ENCODE data around the gene THRB.

Gene THRB

GRCh38 chr3:24299246-24299805 lies 195.3 kb downstream of the THRB start:
- DNase-seq: no peak

GRCh38 chr3:24296441-24297205 lies 198.0 kb downstream of the THRB start:
- no peak for DNase-seq

GRCh38 chr3:24294150-24294549 lies 200.5 kb downstream of the THRB start:
- no peak for DNase-seq

- DNase-seq: no peak
Observed at GRCh38 chr3:24291646-24292045, 203.0 kb downstream of the THRB start.

- no peak for DNase-seq
Observed at GRCh38 chr3:24290596-24290995, 204.1 kb downstream of the THRB start.

- DNase-seq: no peak
Observed at GRCh38 chr3:24288496-24289236, 206.0 kb downstream of the THRB start.

- DNase-seq: no peak
Observed at GRCh38 chr3:24287755-24288450, 206.7 kb downstream of the THRB start.

GRCh38 chr3:24286405-24286804 lies 208.2 kb downstream of the THRB start:
- no peak for DNase-seq

GRCh38 chr3:24278543-24278942 lies 216.1 kb downstream of the THRB start:
- no peak for DNase-seq

GRCh38 chr3:24273491-24273890 lies 221.2 kb downstream of the THRB start:
- DNase-seq: no peak

- DNase-seq: no peak
Observed at GRCh38 chr3:24272875-24273274, 221.8 kb downstream of the THRB start.

- DNase-seq: no peak
Observed at GRCh38 chr3:24272408-24272807, 222.2 kb downstream of the THRB start.

- DNase-seq: no peak
Observed at GRCh38 chr3:24271228-24271627, 223.4 kb downstream of the THRB start.

GRCh38 chr3:24270744-24271143 lies 223.9 kb downstream of the THRB start:
- DNase-seq: no peak

- no peak for DNase-seq
Observed at GRCh38 chr3:24270204-24270691, 224.4 kb downstream of the THRB start.

GRCh38 chr3:24264748-24265158 lies 229.9 kb downstream of the THRB start:
- no peak for DNase-seq

- DNase-seq: no peak
Observed at GRCh38 chr3:24264011-24264410, 230.6 kb downstream of the THRB start.

- no peak for DNase-seq
Observed at GRCh38 chr3:24263069-24263668, 231.5 kb downstream of the THRB start.

GRCh38 chr3:24261521-24261920 lies 233.1 kb downstream of the THRB start:
- no peak for DNase-seq

GRCh38 chr3:24259901-24260512 lies 234.6 kb downstream of the THRB start:
- no peak for DNase-seq

- no peak for DNase-seq
Observed at GRCh38 chr3:24258727-24259600, 235.7 kb downstream of the THRB start.

Data from activated T-cell treated with anti-CD3 and anti-CD28 coated beads for 4 hours (primary cell).